GM23248 (cell line): Measurements from ENCODE around the gene IDH3A.

Source experiments
- EZH2 ChIP-seq: fragments of 200-600 bp; sonication (generic); IDR thresholded peaks from 2 replicates; pipeline ENCODE4 v1.6.1; 2018; ENCODE audit warnings: antibody characterized with exemption, mild to moderate bottlenecking; ENCODE audit not compliant: insufficient read depth, poor library complexity, severe bottlenecking
- EZH2phosphoT487 ChIP-seq: fragments of 200-600 bp; sonication (generic); IDR thresholded peaks from 2 replicates; pipeline ENCODE4 v1.6.1; 2018; ENCODE audit warnings: antibody characterized with exemption, moderate library complexity, mild to moderate bottlenecking, low read depth; ENCODE audit not compliant: insufficient read depth

DNA sequence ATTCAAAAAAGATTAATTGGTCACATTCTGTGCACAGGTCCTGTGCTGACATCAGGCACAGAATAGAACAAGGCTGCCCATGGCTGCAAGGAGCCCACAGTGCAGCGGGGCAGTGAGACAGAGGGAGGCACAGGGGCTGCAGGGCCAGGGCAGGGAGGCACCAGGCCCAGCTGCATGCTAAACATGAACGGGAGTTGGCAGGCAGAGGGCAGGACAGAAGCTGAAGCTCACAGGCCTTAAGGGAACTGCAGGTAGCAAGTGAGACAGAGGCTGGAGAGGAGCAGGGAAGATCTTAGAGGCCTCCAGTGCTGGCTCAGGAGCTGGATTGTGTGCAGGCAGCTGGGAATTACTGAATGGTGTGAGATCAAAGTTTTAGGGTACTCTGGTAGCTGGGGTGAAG lies 26.2 kb downstream of the IDH3A start:
- TF ChIP-seq EZH2 (no peak), EZH2phosphoT487 (no peak)
